HG03039 (cell line): ENCODE results near the gene CAPN15.

ENCODE experiments used
- ATAC-seq: cut with Tn5 transposase; IDR thresholded peaks from one replicate; pipeline ENCODE4 v1.9.1; 2021; ENCODE audit warnings: mild to moderate bottlenecking, moderate library complexity; ENCODE audit not compliant: unreplicated experiment

Gene CAPN15

GRCh38 chr16:559411-560203 is 32.1 kb downstream of the CAPN15 start:
- ATAC-seq, result no peak

- no peak for ATAC-seq
Measured at GRCh38 chr16:560204-560700, 32.7 kb downstream of the CAPN15 start, which contains the start of gene PRR35. PRR35 (plus strand) TSS chr16:560394; CDS start chr16:563295, 2,901 bp downstream.

GRCh38 chr16:560701-561412 is 33.3 kb downstream of the CAPN15 start:
- no peak for ATAC-seq

GRCh38 chr16:561413-561794 is 33.9 kb downstream of the CAPN15 start:
- ATAC-seq, result no peak

- ATAC-seq, result no peak
Measured at GRCh38 chr16:561957-562938, 34.7 kb downstream of the CAPN15 start.

- no peak for ATAC-seq
Measured at GRCh38 chr16:563072-563644, 35.6 kb downstream of the CAPN15 start.

GRCh38 chr16:564690-565418 is 37.3 kb downstream of the CAPN15 start:
- no peak for ATAC-seq

GRCh38 chr16:565419-566330 is 38.2 kb downstream of the CAPN15 start:
- no peak for ATAC-seq

- no peak for ATAC-seq
Measured at GRCh38 chr16:566475-567372, 39.2 kb downstream of the CAPN15 start, which contains the start of gene NHLRC4. NHLRC4 (plus strand) TSS chr16:567005; CDS start chr16:568048, 1,043 bp downstream.

- ATAC-seq, result no peak
Measured at GRCh38 chr16:567373-568256, 40.1 kb downstream of the CAPN15 start.

GRCh38 chr16:568401-569258 is 41.1 kb downstream of the CAPN15 start:
- no peak for ATAC-seq

- peak; percentile 50 for ATAC-seq
Measured at GRCh38 chr16:569445-570254, 42.1 kb downstream of the CAPN15 start, which contains the start of gene PIGQ. PIGQ (plus strand) TSS chr16:569968; CDS start chr16:574075, 4,107 bp downstream.

- no peak for ATAC-seq
Measured at GRCh38 chr16:572865-573650, 45.5 kb downstream of the CAPN15 start.
